ENCODE results near the gene SPAG17. TPM values are rescaled to one million over a fixed set of nuclear protein-coding genes. Genes with fewer than 3 reads are reported as not detected.

The SPAG17 gene
- total and polyA plus RNA-seq, 2 experiments from 2014 or later = 1.0 to 1.1 TPM

DNA sequence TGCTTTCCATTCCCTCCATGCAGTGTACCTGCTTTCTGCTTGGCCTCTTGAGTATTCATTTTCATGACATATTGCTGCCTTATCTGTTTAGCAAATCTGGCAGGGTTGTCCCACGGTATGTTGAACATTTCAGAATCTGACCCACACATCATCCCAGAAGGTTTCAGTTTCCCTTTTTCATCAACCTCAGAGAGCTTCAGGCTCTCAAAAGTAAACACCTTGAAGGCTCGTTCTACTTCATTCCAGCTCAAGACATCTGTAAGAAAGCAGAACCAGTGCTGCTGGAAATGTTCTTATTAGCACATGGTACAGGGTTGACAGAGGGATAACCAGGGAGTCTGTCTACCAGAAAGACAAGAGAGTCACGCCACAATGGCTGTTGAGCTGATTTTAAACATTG lies 103.6 kb downstream of the SPAG17 start:
- no peak overlapping the region for H3K4me2 ChIP-seq
- Mint-ChIP-seq H3K27me3 (ENCODE audit: insufficient read depth, low read depth, poor library complexity) (peaks cover 3% of the 10 kb centered on the region), H3K36me3 (ENCODE audit: low read depth) (no peaks in the 10 kb centered on the region), H3K4me3 (no peak overlapping the region), H3K9me3 (no peaks in the 10 kb centered on the region; the same call in 2 of the 3 replicates), H3K27ac (no peak overlapping the region), H3K4me1 (peaks cover 29% of the 10 kb centered on the region)
- no peak overlapping the region for H2AFZ ChIP-seq
- ATAC-seq = no peak
- no peak overlapping the region for H3K27ac ChIP-seq (ENCODE audit: low read depth)
- no peaks in the 10 kb centered on the region for H3K9me2 ChIP-seq (ENCODE audit: insufficient read depth)
- H3K79me2 ChIP-seq (replicated peaks; ENCODE audit: insufficient read depth) = no peaks in the 10 kb centered on the region
- H3K27me3 ChIP-seq (ENCODE audit: insufficient read depth) = no peaks in the 10 kb centered on the region
- no peaks in the 10 kb centered on the region for H4K20me1 ChIP-seq (replicated peaks; ENCODE audit: insufficient read depth)
- H3K4me3 ChIP-seq = no peak overlapping the region
- TF ChIP-seq CREB1 (CRISPR knock-in tag; IDR thresholded peaks at IDR 0.05; ENCODE audit: low read depth) = no peak
- TF ChIP-seq, protein P1, sequence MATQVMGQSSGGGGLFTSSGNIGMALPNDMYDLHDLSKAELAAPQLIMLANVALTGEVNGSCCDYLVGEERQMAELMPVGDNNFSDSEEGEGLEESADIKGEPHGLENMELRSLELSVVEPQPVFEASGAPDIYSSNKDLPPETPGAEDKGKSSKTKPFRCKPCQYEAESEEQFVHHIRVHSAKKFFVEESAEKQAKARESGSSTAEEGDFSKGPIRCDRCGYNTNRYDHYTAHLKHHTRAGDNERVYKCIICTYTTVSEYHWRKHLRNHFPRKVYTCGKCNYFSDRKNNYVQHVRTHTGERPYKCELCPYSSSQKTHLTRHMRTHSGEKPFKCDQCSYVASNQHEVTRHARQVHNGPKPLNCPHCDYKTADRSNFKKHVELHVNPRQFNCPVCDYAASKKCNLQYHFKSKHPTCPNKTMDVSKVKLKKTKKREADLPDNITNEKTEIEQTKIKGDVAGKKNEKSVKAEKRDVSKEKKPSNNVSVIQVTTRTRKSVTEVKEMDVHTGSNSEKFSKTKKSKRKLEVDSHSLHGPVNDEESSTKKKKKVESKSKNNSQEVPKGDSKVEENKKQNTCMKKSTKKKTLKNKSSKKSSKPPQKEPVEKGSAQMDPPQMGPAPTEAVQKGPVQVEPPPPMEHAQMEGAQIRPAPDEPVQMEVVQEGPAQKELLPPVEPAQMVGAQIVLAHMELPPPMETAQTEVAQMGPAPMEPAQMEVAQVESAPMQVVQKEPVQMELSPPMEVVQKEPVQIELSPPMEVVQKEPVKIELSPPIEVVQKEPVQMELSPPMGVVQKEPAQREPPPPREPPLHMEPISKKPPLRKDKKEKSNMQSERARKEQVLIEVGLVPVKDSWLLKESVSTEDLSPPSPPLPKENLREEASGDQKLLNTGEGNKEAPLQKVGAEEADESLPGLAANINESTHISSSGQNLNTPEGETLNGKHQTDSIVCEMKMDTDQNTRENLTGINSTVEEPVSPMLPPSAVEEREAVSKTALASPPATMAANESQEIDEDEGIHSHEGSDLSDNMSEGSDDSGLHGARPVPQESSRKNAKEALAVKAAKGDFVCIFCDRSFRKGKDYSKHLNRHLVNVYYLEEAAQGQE (IDR thresholded peaks at IDR 0.05; ENCODE audit: unreplicated experiment) = no peak
- TF ChIP-seq, protein P2, sequence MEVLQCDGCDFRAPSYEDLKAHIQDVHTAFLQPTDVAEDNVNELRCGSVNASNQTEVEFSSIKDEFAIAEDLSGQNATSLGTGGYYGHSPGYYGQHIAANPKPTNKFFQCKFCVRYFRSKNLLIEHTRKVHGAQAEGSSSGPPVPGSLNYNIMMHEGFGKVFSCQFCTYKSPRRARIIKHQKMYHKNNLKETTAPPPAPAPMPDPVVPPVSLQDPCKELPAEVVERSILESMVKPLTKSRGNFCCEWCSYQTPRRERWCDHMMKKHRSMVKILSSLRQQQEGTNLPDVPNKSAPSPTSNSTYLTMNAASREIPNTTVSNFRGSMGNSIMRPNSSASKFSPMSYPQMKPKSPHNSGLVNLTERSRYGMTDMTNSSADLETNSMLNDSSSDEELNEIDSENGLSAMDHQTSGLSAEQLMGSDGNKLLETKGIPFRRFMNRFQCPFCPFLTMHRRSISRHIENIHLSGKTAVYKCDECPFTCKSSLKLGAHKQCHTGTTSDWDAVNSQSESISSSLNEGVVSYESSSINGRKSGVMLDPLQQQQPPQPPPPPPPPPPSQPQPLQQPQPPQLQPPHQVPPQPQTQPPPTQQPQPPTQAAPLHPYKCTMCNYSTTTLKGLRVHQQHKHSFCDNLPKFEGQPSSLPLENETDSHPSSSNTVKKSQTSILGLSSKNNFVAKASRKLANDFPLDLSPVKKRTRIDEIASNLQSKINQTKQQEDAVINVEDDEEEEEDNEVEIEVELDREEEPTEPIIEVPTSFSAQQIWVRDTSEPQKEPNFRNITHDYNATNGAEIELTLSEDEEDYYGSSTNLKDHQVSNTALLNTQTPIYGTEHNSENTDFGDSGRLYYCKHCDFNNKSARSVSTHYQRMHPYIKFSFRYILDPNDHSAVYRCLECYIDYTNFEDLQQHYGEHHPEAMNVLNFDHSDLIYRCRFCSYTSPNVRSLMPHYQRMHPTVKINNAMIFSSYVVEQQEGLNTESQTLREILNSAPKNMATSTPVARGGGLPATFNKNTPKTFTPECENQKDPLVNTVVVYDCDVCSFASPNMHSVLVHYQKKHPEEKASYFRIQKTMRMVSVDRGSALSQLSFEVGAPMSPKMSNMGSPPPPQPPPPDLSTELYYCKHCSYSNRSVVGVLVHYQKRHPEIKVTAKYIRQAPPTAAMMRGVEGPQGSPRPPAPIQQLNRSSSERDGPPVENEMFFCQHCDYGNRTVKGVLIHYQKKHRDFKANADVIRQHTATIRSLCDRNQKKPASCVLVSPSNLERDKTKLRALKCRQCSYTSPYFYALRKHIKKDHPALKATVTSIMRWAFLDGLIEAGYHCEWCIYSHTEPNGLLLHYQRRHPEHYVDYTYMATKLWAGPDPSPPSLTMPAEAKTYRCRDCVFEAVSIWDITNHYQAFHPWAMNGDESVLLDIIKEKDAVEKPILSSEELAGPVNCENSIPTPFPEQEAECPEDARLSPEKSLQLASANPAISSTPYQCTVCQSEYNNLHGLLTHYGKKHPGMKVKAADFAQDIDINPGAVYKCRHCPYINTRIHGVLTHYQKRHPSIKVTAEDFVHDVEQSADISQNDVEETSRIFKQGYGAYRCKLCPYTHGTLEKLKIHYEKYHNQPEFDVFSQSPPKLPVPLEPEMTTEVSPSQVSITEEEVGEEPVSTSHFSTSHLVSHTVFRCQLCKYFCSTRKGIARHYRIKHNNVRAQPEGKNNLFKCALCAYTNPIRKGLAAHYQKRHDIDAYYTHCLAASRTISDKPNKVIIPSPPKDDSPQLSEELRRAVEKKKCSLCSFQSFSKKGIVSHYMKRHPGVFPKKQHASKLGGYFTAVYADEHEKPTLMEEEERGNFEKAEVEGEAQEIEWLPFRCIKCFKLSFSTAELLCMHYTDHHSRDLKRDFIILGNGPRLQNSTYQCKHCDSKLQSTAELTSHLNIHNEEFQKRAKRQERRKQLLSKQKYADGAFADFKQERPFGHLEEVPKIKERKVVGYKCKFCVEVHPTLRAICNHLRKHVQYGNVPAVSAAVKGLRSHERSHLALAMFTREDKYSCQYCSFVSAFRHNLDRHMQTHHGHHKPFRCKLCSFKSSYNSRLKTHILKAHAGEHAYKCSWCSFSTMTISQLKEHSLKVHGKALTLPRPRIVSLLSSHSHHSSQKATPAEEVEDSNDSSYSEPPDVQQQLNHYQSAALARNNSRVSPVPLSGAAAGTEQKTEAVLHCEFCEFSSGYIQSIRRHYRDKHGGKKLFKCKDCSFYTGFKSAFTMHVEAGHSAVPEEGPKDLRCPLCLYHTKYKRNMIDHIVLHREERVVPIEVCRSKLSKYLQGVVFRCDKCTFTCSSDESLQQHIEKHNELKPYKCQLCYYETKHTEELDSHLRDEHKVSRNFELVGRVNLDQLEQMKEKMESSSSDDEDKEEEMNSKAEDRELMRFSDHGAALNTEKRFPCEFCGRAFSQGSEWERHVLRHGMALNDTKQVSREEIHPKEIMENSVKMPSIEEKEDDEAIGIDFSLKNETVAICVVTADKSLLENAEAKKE (CRISPR knock-in tag; IDR thresholded peaks at IDR 0.05) = no peak
- no peak for TF ChIP-seq EZH2phosphoT487 (IDR thresholded peaks at IDR 0.05; ENCODE audit: unreplicated experiment)
- no peak for TF ChIP-seq ZNF114 (CRISPR knock-in tag; IDR thresholded peaks at IDR 0.05)
- no peak for TF ChIP-seq EZH2 (IDR thresholded peaks at IDR 0.05; ENCODE audit: low read depth, unreplicated experiment)
- TF ChIP-seq JUNB (IDR thresholded peaks at IDR 0.05; ENCODE audit: unreplicated experiment) = no peak
- TF ChIP-seq POLR2AphosphoS5 (IDR thresholded peaks at IDR 0.05; ENCODE audit: low read depth) = no peak
- TF ChIP-seq NANOG (IDR thresholded peaks at IDR 0.05; ENCODE audit: borderline replicate concordance) = no peak
- TF ChIP-seq, protein P3, sequence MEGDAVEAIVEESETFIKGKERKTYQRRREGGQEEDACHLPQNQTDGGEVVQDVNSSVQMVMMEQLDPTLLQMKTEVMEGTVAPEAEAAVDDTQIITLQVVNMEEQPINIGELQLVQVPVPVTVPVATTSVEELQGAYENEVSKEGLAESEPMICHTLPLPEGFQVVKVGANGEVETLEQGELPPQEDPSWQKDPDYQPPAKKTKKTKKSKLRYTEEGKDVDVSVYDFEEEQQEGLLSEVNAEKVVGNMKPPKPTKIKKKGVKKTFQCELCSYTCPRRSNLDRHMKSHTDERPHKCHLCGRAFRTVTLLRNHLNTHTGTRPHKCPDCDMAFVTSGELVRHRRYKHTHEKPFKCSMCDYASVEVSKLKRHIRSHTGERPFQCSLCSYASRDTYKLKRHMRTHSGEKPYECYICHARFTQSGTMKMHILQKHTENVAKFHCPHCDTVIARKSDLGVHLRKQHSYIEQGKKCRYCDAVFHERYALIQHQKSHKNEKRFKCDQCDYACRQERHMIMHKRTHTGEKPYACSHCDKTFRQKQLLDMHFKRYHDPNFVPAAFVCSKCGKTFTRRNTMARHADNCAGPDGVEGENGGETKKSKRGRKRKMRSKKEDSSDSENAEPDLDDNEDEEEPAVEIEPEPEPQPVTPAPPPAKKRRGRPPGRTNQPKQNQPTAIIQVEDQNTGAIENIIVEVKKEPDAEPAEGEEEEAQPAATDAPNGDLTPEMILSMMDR (conservative IDR thresholded peaks at IDR 0.05; ENCODE audit: low read depth in 2 of 2) = no peak
- no peak for TF ChIP-seq ZNF331 (CRISPR knock-in tag; IDR thresholded peaks at IDR 0.05; ENCODE audit: low read depth)
- TF ChIP-seq, protein P4, sequence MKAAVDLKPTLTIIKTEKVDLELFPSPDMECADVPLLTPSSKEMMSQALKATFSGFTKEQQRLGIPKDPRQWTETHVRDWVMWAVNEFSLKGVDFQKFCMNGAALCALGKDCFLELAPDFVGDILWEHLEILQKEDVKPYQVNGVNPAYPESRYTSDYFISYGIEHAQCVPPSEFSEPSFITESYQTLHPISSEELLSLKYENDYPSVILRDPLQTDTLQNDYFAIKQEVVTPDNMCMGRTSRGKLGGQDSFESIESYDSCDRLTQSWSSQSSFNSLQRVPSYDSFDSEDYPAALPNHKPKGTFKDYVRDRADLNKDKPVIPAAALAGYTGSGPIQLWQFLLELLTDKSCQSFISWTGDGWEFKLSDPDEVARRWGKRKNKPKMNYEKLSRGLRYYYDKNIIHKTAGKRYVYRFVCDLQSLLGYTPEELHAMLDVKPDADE (IDR thresholded peaks at IDR 0.05) = no peak
- no peak for TF ChIP-seq STAT1 (IDR thresholded peaks at IDR 0.05; ENCODE audit: unreplicated experiment)
- DNase-seq (ENCODE audit: low spot score) = no peak
- H3K36me3 ChIP-seq (ENCODE audit: insufficient read depth) = no peaks in the 10 kb centered on the region
- peaks cover 22% of the 10 kb centered on the region for H3K4me1 ChIP-seq (ENCODE audit: insufficient read depth)
- no peaks in the 10 kb centered on the region for H3F3A ChIP-seq (replicated peaks; ENCODE audit: low read depth)
